ENCODE data around the gene PANX1. TPM values are rescaled to one million over a fixed set of nuclear protein-coding genes. Genes with fewer than 3 reads are reported as not detected.

The PANX1 gene
- 10 to 100 TPM; 12.0 to 13.0 TPM for total RNA-seq

GRCh38 chr11:94128746-94129511 is at the start of gene PANX1:
TSS of gene PANX1 (plus strand) at chr11:94128841. CDS start at chr11:94129313, 472 bp downstream.
- ATAC-seq (peak; percentile 87), DNase-seq (peak; percentile 81)
- CTCF ChIA-PET: interaction anchor here (0.9 to 3.3 kb wide), 6 partner anchors 11 to 939 kb away, joined by 3 to 10 read pairs (median 4); no protein-coding TSS in a partner anchor
- POLR2A ChIA-PET: interaction anchor here (0.5 to 1.9 kb wide), 11 partner anchors 9 to 415 kb away, joined by 3 to 11 read pairs (median 4); partner anchors contain the start of genes ANKRD49, C11orf54, FUT4 and MED17
- Mint-ChIP-seq H3K36me3 (ENCODE audit: low read depth) (no peaks in the 10 kb centered on the region), H3K4me3 (no peak within 1 kb of the TSS), H3K4me1 (ENCODE audit: low read depth) (peaks cover 27% of the 10 kb centered on the region), H3K9me3 (ENCODE audit: insufficient read depth) (no peaks in the 10 kb centered on the region), H3K27me3 (ENCODE audit: low read depth) (no peaks in the 10 kb centered on the region), H3K27ac (peak within 1 kb of the TSS; percentile 94)

GRCh38 chr11:94084164-94084563 is 44.5 kb upstream of the PANX1 start:
- ATAC-seq (no peak), DNase-seq (no peak)
- no peak overlapping the region for H3K4me3 Mint-ChIP-seq
- H3K9me3 Mint-ChIP-seq (ENCODE audit: insufficient read depth): no peaks in the 10 kb centered on the region
- CTCF ChIA-PET: no interaction called here
- POLR2A ChIA-PET: no interaction called here
- H3K27me3 Mint-ChIP-seq (ENCODE audit: low read depth): peaks cover 9% of the 10 kb centered on the region
- no peaks in the 10 kb centered on the region for H3K36me3 Mint-ChIP-seq (ENCODE audit: low read depth)
- H3K4me1 Mint-ChIP-seq (ENCODE audit: low read depth): no peaks in the 10 kb centered on the region
- H3K27ac Mint-ChIP-seq: no peak overlapping the region

- Mint-ChIP-seq H3K27me3 (ENCODE audit: low read depth) (no peaks in the 10 kb centered on the region), H3K9me3 (ENCODE audit: insufficient read depth) (no peaks in the 10 kb centered on the region), H3K36me3 (ENCODE audit: low read depth) (no peaks in the 10 kb centered on the region), H3K27ac (no peak overlapping the region), H3K4me3 (no peak overlapping the region), H3K4me1 (ENCODE audit: low read depth) (no peaks in the 10 kb centered on the region)
- ATAC-seq (no peak), DNase-seq (no peak)
- CTCF ChIA-PET: no interaction called here
- POLR2A ChIA-PET: no interaction called here
Observed at GRCh38 chr11:94088906-94089305, 39.7 kb upstream of the PANX1 start.

GRCh38 chr11:94089341-94089740 is 39.3 kb upstream of the PANX1 start:
- H3K36me3 Mint-ChIP-seq (ENCODE audit: low read depth): no peaks in the 10 kb centered on the region
- H3K4me1 Mint-ChIP-seq (ENCODE audit: low read depth): no peaks in the 10 kb centered on the region
- ChIA-PET POLR2A (no interaction called here), CTCF (no interaction called here)
- DNase-seq: no peak
- H3K27ac Mint-ChIP-seq: no peak overlapping the region
- no peaks in the 10 kb centered on the region for H3K27me3 Mint-ChIP-seq (ENCODE audit: low read depth)
- no peak overlapping the region for H3K4me3 Mint-ChIP-seq
- no peaks in the 10 kb centered on the region for H3K9me3 Mint-ChIP-seq (ENCODE audit: insufficient read depth)
- ATAC-seq: no peak

GRCh38 chr11:94090401-94090800 is 38.2 kb upstream of the PANX1 start:
- no peak overlapping the region for H3K27ac Mint-ChIP-seq
- H3K36me3 Mint-ChIP-seq (ENCODE audit: low read depth): no peaks in the 10 kb centered on the region
- DNase-seq (no peak), ATAC-seq (no peak)
- H3K9me3 Mint-ChIP-seq (ENCODE audit: insufficient read depth): no peaks in the 10 kb centered on the region
- H3K4me1 Mint-ChIP-seq (ENCODE audit: low read depth): no peaks in the 10 kb centered on the region
- CTCF ChIA-PET: no interaction called here
- POLR2A ChIA-PET: no interaction called here
- H3K4me3 Mint-ChIP-seq: no peak overlapping the region
- H3K27me3 Mint-ChIP-seq (ENCODE audit: low read depth): no peaks in the 10 kb centered on the region

GRCh38 chr11:94091091-94091490 is 37.5 kb upstream of the PANX1 start:
- CTCF ChIA-PET: no interaction called here
- H3K4me1 Mint-ChIP-seq (ENCODE audit: low read depth): no peaks in the 10 kb centered on the region
- POLR2A ChIA-PET: no interaction called here

GRCh38 chr11:94100253-94100652 is 28.4 kb upstream of the PANX1 start:
- Mint-ChIP-seq H3K4me3 (no peak overlapping the region), H3K36me3 (ENCODE audit: low read depth) (no peaks in the 10 kb centered on the region), H3K27ac (no peak overlapping the region), H3K27me3 (ENCODE audit: low read depth) (peaks cover 12% of the 10 kb centered on the region), H3K9me3 (ENCODE audit: insufficient read depth) (no peaks in the 10 kb centered on the region), H3K4me1 (ENCODE audit: low read depth) (no peaks in the 10 kb centered on the region)
- ChIA-PET CTCF (no interaction called here), POLR2A (no interaction called here)
- ATAC-seq: no peak
- no peak for DNase-seq

More at GRCh38 chr11:94091091-94091490, 37.5 kb upstream of the PANX1 start:
- ATAC-seq (no peak), DNase-seq (no peak)
- no peaks in the 10 kb centered on the region for H3K9me3 Mint-ChIP-seq (ENCODE audit: insufficient read depth)
- no peaks in the 10 kb centered on the region for H3K36me3 Mint-ChIP-seq (ENCODE audit: low read depth)
- H3K4me3 Mint-ChIP-seq: no peak overlapping the region
- H3K27me3 Mint-ChIP-seq (ENCODE audit: low read depth): no peaks in the 10 kb centered on the region
- no peak overlapping the region for H3K27ac Mint-ChIP-seq

GRCh38 chr11:94103471-94103870 is 25.2 kb upstream of the PANX1 start:
- POLR2A ChIA-PET: no interaction called here
- Mint-ChIP-seq H3K9me3 (ENCODE audit: insufficient read depth) (no peaks in the 10 kb centered on the region), H3K36me3 (ENCODE audit: low read depth) (no peaks in the 10 kb centered on the region), H3K4me1 (ENCODE audit: low read depth) (no peaks in the 10 kb centered on the region), H3K27me3 (ENCODE audit: low read depth) (peaks cover 11% of the 10 kb centered on the region), H3K27ac (no peak overlapping the region), H3K4me3 (no peak overlapping the region)
- ATAC-seq: no peak
- CTCF ChIA-PET: no interaction called here
- no peak for DNase-seq

- CTCF ChIA-PET: no interaction called here
- no peak for ATAC-seq
Observed at GRCh38 chr11:94104734-94105133, 23.9 kb upstream of the PANX1 start.

GRCh38 chr11:94106716-94107115 is 21.9 kb upstream of the PANX1 start:
- Mint-ChIP-seq H3K9me3 (ENCODE audit: insufficient read depth) (no peaks in the 10 kb centered on the region), H3K4me1 (ENCODE audit: low read depth) (no peaks in the 10 kb centered on the region), H3K4me3 (no peak overlapping the region), H3K36me3 (ENCODE audit: low read depth) (no peaks in the 10 kb centered on the region), H3K27me3 (ENCODE audit: low read depth) (peaks cover 22% of the 10 kb centered on the region), H3K27ac (no peak overlapping the region)
- ATAC-seq: no peak
- POLR2A ChIA-PET: no interaction called here
- DNase-seq: no peak
- CTCF ChIA-PET: no interaction called here

More at GRCh38 chr11:94104734-94105133, 23.9 kb upstream of the PANX1 start:
- POLR2A ChIA-PET: no interaction called here
- H3K36me3 Mint-ChIP-seq (ENCODE audit: low read depth): no peaks in the 10 kb centered on the region
- no peaks in the 10 kb centered on the region for H3K4me1 Mint-ChIP-seq (ENCODE audit: low read depth)
- peaks cover 12% of the 10 kb centered on the region for H3K27me3 Mint-ChIP-seq (ENCODE audit: low read depth)
- H3K9me3 Mint-ChIP-seq (ENCODE audit: insufficient read depth): no peaks in the 10 kb centered on the region
- no peak overlapping the region for H3K4me3 Mint-ChIP-seq
- no peak for DNase-seq
- H3K27ac Mint-ChIP-seq: no peak overlapping the region

- ATAC-seq: no peak
- POLR2A ChIA-PET: no interaction called here
- H3K27ac Mint-ChIP-seq: no peak overlapping the region
- H3K4me3 Mint-ChIP-seq: no peak overlapping the region
- DNase-seq: no peak
- CTCF ChIA-PET: no interaction called here
- no peaks in the 10 kb centered on the region for H3K36me3 Mint-ChIP-seq (ENCODE audit: low read depth)
- H3K27me3 Mint-ChIP-seq (ENCODE audit: low read depth): peaks cover 22% of the 10 kb centered on the region
- H3K4me1 Mint-ChIP-seq (ENCODE audit: low read depth): no peaks in the 10 kb centered on the region
- no peaks in the 10 kb centered on the region for H3K9me3 Mint-ChIP-seq (ENCODE audit: insufficient read depth)
Observed at GRCh38 chr11:94107363-94107762, 21.3 kb upstream of the PANX1 start.

- Mint-ChIP-seq H3K4me1 (ENCODE audit: low read depth) (no peaks in the 10 kb centered on the region), H3K4me3 (no peak overlapping the region), H3K27me3 (ENCODE audit: low read depth) (peaks cover 26% of the 10 kb centered on the region), H3K27ac (no peak overlapping the region), H3K36me3 (ENCODE audit: low read depth) (no peaks in the 10 kb centered on the region), H3K9me3 (ENCODE audit: insufficient read depth) (no peaks in the 10 kb centered on the region)
- CTCF ChIA-PET: no interaction called here
- ATAC-seq: no peak
- no peak for DNase-seq
- POLR2A ChIA-PET: no interaction called here
Observed at GRCh38 chr11:94111241-94111640, 17.4 kb upstream of the PANX1 start.

GRCh38 chr11:94111660-94112059 is 17.0 kb upstream of the PANX1 start:
- Mint-ChIP-seq H3K27ac (no peak overlapping the region), H3K9me3 (ENCODE audit: insufficient read depth) (no peaks in the 10 kb centered on the region), H3K4me1 (ENCODE audit: low read depth) (no peaks in the 10 kb centered on the region), H3K4me3 (no peak overlapping the region), H3K27me3 (ENCODE audit: low read depth) (peaks cover 26% of the 10 kb centered on the region), H3K36me3 (ENCODE audit: low read depth) (no peaks in the 10 kb centered on the region)
- POLR2A ChIA-PET: no interaction called here
- DNase-seq (no peak), ATAC-seq (no peak)
- CTCF ChIA-PET: no interaction called here
